GM10266 (cell line): ENCODE data around the gene ACTN4.

Experiments used
- DNase-seq: peaks from one replicate; pipeline ENCODE4 v3.0.0; 2012; ENCODE audit errors: extremely low spot score
- TF ChIP-seq, protein P1 (sequence below): IDR thresholded peaks from 2 replicates; pipeline ENCODE4 v1.5.1; 2012; ENCODE audit warnings: mild to moderate bottlenecking, low read depth; ENCODE audit not compliant: control insufficient read depth, insufficient read depth; ENCODE audit errors: missing control alignments

ACTN4 gene

GRCh38 chr19:38663957-38664502 is 16.6 kb downstream of the ACTN4 start:
- TF ChIP-seq, protein P1, sequence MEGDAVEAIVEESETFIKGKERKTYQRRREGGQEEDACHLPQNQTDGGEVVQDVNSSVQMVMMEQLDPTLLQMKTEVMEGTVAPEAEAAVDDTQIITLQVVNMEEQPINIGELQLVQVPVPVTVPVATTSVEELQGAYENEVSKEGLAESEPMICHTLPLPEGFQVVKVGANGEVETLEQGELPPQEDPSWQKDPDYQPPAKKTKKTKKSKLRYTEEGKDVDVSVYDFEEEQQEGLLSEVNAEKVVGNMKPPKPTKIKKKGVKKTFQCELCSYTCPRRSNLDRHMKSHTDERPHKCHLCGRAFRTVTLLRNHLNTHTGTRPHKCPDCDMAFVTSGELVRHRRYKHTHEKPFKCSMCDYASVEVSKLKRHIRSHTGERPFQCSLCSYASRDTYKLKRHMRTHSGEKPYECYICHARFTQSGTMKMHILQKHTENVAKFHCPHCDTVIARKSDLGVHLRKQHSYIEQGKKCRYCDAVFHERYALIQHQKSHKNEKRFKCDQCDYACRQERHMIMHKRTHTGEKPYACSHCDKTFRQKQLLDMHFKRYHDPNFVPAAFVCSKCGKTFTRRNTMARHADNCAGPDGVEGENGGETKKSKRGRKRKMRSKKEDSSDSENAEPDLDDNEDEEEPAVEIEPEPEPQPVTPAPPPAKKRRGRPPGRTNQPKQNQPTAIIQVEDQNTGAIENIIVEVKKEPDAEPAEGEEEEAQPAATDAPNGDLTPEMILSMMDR: no peak
- DNase-seq: no peak

DNA sequence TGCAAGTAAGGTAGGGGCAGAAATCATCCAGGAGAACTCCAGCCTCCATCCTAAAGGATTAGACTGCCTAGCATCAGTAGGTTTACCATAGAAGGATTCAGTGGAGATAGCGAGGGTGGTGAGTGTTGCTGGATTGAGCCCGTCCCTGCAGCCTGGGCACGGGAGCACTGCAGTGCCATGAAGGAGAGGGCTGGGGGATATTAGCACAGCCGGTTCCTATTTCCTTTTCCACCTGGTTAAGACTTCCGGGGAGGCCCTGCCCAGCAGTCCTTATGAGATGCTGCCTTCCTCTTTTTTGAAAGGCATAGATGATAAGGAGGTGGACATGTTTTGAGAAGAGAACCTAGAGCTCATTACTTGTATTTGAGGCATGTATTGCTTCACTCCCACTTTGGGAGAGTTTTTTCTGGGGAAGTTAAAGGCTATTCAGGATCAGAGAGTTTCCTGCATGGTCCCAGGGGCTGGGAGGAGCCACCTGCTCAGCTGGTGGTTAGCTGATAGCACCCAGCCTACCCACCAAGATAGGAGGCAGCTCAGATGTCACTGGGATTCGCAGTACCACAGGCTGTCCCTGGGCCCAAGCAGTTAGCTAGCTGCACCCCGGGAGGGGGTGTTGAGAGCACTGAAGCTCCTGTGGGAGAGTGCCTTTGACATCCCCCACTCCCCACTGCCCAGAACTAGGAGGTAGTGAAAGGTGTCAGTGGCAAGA is 17.2 kb downstream of the ACTN4 start:
- TF ChIP-seq, protein P1: no peak
- no peak for DNase-seq

DNA sequence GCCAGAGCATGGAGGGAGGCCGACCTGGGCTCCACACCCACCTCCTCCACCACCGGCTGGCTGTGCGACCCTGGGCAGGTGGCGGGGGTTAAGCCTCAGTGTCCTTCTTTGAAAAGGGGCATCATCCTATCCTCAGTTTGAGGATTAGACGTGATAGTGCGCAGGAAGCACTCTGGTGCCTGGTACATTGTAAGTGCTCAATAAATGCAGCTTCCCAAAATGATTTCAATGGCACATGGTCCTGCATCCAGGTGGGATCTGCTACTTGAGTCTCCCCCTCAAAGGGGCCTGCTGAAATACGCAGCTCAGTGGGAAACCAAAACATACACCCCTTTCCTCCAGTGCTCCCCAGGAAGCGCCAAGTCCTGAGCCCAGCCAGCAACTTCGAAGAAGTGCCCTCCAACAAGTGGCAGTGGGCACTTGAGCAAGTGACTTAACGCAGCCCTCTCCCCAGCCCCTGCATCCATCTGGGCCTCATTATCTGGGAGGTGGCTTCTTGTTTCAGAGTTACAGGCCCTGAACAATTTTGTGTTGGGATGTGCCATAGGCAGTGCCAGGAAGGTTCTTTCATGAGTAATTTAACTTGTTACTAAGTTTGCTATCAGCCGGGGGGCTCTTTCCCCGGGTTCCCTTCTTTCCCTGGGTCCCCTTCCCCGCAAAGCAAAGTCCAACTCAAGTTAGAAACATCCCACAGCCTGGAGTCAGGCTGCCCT is 17.9 kb downstream of the ACTN4 start:
- no peak for DNase-seq
- TF ChIP-seq, protein P1: no peak

- TF ChIP-seq, protein P1: no peak
- DNase-seq: no peak
These were observed 18.7 kb downstream of the ACTN4 start for GRCh38 chr19:38665950-38666662.

GRCh38 chr19:38666663-38667511 is 19.4 kb downstream of the ACTN4 start:
- DNase-seq: peak; percentile 74
- TF ChIP-seq, protein P1: no peak

GRCh38 chr19:38667661-38668171 is 20.3 kb downstream of the ACTN4 start:
- TF ChIP-seq, protein P1: no peak
- DNase-seq: no peak
